ENCODE results near the gene ZDHHC24.
"Not testable (repeated sequence)": the region's sequence is repeated elsewhere in the genome, so short reads cannot be mapped to it uniquely, and the experiment has no call there.

Gene ZDHHC24

GRCh38 chr11:66543263-66544107 is 2.4 kb downstream of the ZDHHC24 start:
- peak; percentile 49 for FAIRE-seq

DNA sequence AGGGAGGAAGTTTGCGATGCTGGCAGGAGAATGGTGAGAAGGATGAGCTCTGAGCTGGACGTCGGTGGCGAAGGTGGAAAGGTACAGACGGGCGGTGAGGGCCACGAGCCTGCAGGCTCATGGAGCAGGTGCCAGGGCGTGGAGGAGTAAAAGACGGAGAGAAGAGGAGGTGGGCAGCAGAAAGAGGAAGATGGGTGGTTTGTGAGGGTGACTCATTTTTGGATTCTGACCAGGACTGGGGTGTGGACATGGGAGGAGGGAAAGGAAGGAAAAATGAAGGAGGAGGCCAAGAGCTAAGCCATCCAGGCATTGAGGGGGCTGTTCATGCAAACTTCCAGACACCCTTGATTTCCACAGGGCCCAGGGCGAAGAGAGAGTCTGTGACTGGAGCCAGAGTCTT is 3.5 kb downstream of the ZDHHC24 start:
- no peak for FAIRE-seq

DNA sequence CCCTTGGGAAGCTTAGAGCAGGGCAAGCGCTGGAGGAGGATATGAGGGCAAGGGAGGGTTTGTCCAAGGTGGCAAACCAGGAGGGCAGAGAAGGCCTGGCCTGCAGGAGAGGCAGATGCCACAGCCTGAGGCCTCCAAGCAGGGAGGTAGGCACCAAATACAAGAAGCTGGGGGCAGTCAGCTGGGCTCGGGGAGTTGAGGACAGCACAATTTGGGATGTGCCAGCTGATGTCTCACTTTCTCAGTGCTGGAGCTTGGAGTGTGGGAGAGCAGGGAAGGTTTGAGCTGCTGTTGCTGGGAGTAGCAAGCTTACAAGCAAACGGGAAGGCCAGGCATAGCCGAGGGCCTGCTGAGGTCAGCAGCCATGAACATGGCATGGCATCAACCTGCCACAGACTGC is 4.0 kb downstream of the ZDHHC24 start:
- no peak for FAIRE-seq

DNA sequence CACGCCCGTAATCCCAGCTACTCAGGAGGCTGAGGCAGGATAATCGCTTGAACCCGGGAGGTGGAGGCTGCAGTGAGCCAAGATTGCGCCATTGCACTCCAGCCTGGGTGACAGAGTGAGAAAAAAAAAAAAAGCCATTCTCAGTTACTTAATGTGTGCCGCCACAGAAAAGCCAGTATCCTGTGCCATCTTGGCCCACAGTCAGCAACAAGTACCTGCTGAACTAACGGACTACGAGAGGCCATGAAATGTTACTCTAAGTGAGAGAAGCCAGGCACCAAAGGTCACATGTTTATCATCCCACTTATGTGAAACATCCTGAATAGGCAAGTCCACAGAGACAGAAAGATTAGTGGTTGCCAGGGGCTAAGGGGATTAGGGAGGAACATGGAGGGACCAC is 5.2 kb downstream of the ZDHHC24 start:
- not testable (repeated sequence) for FAIRE-seq

- no peak for FAIRE-seq
Measured at GRCh38 chr11:66539870-66540213, 6.0 kb downstream of the ZDHHC24 start.

DNA sequence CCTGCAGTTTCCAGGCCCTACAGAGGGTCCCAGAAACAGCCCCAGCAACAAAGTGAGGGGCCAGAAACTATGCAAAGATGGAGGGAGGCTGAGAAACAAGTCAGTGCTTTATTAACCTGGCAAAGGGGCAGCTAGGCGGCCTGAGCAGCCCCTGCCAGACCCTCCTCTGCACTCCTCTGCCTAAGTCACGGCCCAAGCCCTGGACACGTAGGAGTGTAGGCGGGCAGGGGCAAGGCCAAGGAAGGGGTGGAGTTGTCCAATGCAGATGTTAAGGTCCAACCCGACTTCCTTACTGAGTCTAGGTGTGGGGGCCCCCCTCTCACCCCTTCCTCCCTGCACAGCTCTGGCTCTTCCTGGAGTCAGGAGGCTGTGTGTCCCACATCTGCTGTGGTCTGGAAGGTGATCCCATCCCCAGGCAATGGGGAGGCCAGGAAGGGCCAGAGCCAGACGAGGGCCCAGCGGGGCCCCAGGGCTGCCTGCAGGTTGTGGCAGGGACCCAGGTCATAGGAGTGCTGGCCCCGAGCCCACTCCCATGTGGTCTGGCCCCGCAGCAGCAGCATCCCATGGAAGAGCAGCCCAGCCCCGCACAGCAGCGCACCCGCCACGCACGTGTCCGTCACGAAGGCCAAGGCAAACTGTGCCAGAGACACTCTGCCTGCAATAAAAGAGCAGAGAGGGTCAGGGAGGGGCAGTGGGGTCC is 6.5 kb downstream of the ZDHHC24 start:
- no peak for FAIRE-seq

DNA sequence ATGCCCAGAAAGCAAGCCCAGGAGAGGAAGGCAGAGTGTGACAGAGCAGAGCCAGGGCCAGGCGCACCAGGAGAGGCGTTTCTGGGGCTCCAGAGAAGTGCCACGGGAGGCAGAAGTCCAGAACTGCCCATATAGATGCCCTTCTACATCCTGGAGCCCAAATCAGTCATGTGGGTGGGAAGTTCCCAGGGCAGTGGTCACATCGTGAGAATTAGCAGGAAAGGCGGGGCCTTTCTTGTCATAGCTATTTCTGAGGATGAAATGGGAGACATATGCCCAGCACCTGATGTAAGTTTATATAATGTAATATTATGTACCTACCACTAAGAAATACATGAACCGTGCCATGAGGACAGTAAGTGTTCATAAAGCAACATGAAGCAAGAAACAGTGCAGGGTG is 13.1 kb downstream of the ZDHHC24 start:
- FAIRE-seq: no peak

- no peak for FAIRE-seq
Measured at GRCh38 chr11:66531841-66532240, 14.0 kb downstream of the ZDHHC24 start.

DNA sequence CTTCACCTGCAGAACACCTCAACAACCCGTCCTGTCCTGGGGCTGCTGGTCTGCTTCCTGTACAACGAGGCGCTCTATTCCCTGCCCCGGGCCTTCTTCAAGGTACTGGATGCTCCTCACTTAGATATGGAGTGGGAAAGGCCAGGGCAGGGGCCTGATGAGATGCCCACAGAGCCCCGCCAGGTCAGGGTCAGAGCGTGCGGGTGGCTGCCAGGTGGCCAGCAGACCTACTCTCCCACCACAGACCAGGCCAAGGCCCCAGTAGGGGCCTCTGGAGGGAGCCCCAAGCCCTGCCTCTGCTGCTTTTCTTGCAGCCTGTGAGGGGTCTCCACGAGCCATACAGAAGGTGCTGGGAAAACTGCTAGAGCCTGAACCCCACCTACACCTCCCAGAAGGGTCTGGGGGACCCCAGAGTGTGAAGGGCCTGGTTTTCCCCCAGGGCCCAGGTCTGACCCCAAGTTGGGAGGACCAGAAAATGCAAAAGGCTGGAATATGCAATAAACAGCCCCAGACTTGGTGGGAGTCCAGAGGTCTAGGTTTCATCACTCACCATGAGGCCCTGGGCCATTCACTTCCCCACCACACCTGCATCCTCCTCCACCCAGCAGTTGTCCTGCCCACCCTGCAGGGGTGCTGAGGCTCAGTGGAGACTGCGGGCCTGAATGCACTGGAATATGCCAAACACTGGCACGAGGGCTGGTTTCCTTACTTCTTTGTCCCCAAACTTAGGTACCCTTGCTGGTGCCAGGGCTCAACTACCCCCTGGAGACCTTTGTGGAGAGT is 14.7 kb downstream of the ZDHHC24 start:
- FAIRE-seq: no peak

GRCh38 chr11:66529655-66530054 is 16.2 kb downstream of the ZDHHC24 start:
- no peak for FAIRE-seq

GRCh38 chr11:66529069-66529468 is 16.8 kb downstream of the ZDHHC24 start:
- no peak for FAIRE-seq

- no peak for FAIRE-seq
Measured at GRCh38 chr11:66524304-66525040, 21.4 kb downstream of the ZDHHC24 start.

DNA sequence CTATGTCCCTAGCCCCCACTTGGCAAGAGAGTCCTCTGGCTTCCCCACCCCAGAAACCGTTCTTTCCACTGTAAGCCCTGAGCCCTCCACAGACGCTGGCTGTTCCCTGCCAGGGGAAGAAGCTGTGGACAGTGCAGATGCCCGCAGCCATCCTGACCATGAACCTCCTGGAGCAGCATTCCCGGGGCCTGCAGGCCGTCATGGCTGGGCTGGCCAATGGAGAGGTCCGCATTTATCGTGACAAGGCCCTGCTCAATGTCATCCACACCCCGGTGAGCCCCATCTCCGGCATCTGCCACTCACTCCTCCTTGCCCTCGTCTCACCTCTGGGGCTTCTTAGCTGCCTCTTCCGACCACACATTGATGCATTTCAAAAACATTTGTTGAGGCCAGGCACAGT is 22.2 kb downstream of the ZDHHC24 start:
- FAIRE-seq: no peak

DNA sequence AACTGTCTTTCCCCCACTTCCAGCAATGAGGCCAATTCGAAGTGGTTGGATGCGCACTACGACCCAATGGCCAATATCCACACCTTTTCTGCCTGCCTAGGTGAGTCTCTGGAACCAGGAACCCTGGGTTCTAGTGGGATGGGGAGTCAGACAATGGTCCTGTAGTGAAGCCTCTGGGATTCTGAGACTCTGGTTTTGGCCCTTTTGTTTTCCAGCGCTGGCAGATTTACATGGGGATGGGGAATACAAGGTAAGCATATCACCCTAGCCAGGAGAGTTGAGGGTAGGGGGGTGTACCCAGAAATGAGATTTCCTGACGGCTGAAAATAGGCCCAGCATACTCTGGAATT is 34.9 kb downstream of the ZDHHC24 start:
- FAIRE-seq: no peak

GRCh38 chr11:66510271-66510989 is 35.4 kb downstream of the ZDHHC24 start, which contains the start of gene BBS1:
Gene BBS1, plus strand, starts transcription at chr11:66510635. Its CDS starts 25 bp downstream, at chr11:66510660.
- peak; percentile 11 for FAIRE-seq

- FAIRE-seq: no peak
Measured at GRCh38 chr11:66509131-66509561, 36.7 kb downstream of the ZDHHC24 start.

DNA sequence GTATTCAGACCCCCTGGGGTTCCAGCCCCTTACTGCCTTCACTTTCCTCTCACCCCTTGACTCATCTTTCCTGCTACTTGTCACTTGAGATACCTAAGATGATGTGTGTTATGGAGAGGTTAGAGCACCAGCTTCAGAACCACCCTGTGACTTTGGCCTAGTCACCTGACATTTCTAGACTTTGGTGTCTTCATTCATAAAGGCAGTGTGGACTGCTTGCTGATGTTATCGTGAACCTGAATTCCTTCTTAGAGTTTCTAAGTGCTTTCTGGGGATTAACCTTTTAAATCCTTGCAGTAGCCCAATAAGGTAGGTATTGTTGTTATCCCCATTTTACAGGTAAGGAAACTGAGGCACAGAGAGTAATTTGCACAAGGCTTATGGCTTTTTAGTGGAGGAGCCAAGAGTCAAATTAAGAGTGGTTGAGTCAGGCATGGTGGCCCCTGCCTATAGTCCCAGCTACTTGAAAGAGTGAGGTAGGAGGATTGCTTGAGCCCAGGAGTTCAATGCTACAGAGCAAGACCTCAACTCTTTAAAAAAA is 40.5 kb downstream of the ZDHHC24 start:
- FAIRE-seq: no peak

DNA sequence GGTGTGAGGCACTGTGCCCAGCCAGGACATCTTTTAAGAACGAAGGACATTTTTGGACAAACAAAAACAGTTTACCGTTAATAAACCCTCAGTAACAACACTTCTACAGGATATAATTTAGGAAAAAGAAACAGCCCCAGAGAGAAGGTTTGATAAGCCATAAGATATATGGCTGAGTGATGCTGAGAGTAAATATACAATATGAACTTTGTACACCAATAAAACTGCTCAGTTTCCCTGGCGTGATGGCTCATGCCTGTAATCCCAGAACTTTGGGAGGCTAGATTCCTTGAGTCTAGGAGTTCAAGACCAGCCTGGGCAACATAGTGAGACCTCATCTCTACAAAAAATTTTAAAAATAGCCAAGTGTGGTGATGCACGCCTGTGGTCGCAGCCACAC is 47.3 kb downstream of the ZDHHC24 start:
- FAIRE-seq: no peak

DNA sequence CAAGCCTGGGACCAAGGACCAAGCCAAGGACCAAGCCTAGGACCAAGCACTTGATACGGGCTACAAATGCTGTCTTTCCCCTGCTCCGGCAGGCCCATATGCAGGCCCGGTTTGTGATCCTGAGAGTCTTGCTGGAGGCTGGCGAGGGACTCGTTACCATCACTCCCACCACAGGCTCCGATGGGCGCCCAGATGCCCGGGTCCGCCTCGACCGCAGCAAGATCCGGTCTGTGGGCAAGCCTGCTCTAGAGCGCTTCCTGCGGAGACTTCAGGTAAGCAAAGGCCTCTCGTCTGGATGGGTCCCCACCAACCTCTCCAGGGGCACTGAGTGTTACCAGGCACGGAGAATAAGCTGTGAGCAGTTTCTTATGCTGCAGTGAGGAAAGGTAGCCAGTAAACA is 48.6 kb downstream of the ZDHHC24 start:
- no peak for FAIRE-seq

DNA sequence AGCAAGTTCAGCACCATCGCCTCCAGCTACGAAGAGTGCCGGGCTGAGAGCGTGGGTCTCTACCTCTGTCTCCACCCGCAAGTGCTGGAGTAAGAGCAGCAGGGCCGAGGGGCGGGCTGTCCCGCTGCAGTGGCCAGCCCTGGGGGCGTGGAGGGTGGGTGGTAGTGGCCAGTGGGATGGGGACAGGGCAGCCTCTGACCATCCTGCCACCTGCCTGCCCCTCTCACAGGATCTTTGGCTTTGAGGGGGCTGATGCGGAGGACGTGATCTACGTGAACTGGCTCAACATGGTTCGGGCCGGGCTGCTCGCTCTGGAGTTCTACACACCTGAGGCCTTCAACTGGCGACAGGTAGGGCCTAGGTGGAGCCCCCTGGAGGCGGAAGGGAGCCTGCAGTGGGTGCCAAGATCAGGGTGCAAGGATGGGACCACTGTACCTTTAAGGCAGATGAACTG is 50.4 kb downstream of the ZDHHC24 start:
- no peak for FAIRE-seq

GRCh38 chr11:66494935-66495334 is 50.9 kb downstream of the ZDHHC24 start:
- no peak for FAIRE-seq

DNA sequence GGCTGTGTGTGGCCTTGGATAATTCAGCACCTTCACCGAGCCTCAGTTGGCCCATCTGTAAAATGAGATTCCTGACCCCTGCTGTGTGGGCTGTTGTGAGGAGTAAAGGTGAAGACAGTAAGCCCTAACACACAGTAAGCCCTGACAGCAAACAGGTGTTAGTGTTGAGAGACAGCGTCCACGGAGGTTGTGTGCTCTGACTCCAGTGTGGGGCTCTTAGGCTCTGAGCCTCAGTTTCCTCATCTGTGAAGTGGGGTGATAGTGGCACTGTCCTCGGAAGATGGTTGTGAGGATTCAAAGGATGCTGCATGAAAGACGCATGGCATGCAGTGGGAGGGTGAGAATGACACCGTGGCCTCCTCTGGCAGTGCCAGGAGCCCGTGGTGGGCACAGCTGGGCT is 51.4 kb downstream of the ZDHHC24 start:
- no peak for FAIRE-seq
